ENCODE measurements around the gene NDUFS2. TPM values are rescaled to one million over a fixed set of nuclear protein-coding genes. Genes with fewer than 3 reads are reported as not detected.
A peak's percentile ranks its signal among the peaks of the same experiment; 100 is the strongest.

NDUFS2 gene
- total and polyA plus RNA-seq, 9 donors = 76.2 to 140 (median 105) TPM

DNA sequence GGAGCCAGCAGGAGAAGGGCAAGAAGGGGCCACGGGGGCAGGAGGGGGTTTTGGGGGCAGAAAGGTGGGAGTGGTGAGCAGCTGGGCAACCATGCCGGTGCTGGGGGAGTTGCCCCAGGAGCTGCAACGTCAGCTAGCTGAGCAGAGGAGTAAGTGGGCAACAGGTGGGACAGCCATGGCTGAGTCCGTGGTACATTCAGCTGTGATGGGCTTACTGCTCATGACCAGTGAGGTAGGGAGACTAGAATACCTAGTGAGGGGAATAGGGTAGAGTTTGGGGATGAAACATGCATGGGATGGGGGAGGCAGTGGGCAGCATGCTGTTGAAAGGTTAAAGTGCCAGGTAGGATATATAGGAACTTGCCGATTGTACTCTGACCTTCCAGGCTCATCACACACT lies 40.5 kb upstream of the NDUFS2 start:
- Histone ChIP-seq H3K4me3 (no peak overlapping the region), H3K4me1 (ENCODE audit: insufficient read depth) (peaks cover 10% of the 10 kb centered on the region), H3K27ac (no peak overlapping the region), H3K36me3 (no peaks in the 10 kb centered on the region), H3K27me3 (no peaks in the 10 kb centered on the region), H3K9me3 (no peaks in the 10 kb centered on the region)
- 59 to 72% (median 63%) methylated on average over 5 of the region's 5 CpGs for WGBS, 3 donors
- intact Hi-C loops (cut with DNase I) = no loop called here
- peak in 1 of 5 donors; percentile 11 for DNase-seq
- TF ChIP-seq, protein P1, sequence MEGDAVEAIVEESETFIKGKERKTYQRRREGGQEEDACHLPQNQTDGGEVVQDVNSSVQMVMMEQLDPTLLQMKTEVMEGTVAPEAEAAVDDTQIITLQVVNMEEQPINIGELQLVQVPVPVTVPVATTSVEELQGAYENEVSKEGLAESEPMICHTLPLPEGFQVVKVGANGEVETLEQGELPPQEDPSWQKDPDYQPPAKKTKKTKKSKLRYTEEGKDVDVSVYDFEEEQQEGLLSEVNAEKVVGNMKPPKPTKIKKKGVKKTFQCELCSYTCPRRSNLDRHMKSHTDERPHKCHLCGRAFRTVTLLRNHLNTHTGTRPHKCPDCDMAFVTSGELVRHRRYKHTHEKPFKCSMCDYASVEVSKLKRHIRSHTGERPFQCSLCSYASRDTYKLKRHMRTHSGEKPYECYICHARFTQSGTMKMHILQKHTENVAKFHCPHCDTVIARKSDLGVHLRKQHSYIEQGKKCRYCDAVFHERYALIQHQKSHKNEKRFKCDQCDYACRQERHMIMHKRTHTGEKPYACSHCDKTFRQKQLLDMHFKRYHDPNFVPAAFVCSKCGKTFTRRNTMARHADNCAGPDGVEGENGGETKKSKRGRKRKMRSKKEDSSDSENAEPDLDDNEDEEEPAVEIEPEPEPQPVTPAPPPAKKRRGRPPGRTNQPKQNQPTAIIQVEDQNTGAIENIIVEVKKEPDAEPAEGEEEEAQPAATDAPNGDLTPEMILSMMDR (IDR thresholded peaks at IDR 0.05) = no peak
- no peak for TF ChIP-seq POLR2A (IDR thresholded peaks at IDR 0.05)
- no peak for TF ChIP-seq EP300 (IDR thresholded peaks at IDR 0.05)

DNA sequence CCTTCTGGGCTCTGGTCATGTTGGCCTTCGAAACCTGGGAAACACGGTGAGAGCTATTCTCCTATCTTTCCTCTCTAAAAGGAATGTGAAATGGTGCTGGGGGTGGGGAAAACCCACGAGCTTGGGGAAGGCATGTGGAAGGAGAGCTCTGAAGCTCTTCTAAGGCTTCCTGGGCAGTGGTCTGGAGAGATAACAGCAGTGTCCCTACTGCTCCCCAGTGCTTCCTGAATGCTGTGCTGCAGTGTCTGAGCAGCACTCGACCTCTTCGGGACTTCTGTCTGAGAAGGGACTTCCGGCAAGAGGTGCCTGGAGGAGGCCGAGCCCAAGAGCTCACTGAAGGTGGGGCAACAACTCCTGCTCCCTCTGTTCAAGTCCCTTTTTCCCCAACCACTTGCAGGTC lies 40.1 kb upstream of the NDUFS2 start:
- Histone ChIP-seq H3K4me1 (ENCODE audit: insufficient read depth) (peaks cover 10% of the 10 kb centered on the region), H3K27ac (no peak overlapping the region), H3K36me3 (no peaks in the 10 kb centered on the region), H3K27me3 (no peaks in the 10 kb centered on the region), H3K4me3 (no peak overlapping the region), H3K9me3 (no peaks in the 10 kb centered on the region)
- peak in 1 of 5 donors; percentile 12 for DNase-seq
- intact Hi-C loops (cut with DNase I) = no loop called here
- WGBS, 3 donors = 66 to 71% (median 68%) methylated on average over 7 of the region's 7 CpGs
- TF ChIP-seq, protein P1 (IDR thresholded peaks at IDR 0.05) = no peak
- TF ChIP-seq POLR2A (IDR thresholded peaks at IDR 0.05) = no peak
- no peak for TF ChIP-seq EP300 (IDR thresholded peaks at IDR 0.05)

- H3K27ac ChIP-seq = no peak overlapping the region
- H3K4me3 ChIP-seq = no peak overlapping the region
- intact Hi-C loops (cut with DNase I) = no loop called here
- H3K36me3 ChIP-seq = no peaks in the 10 kb centered on the region
- H3K27me3 ChIP-seq = no peaks in the 10 kb centered on the region
- WGBS, 3 donors = 85 to 92% (median 86%) methylated on average over 10 of the region's 10 CpGs
- H3K4me1 ChIP-seq (ENCODE audit: insufficient read depth) = peaks cover 13% of the 10 kb centered on the region
- H3K9me3 ChIP-seq = no peaks in the 10 kb centered on the region
- TF ChIP-seq, protein P1 (IDR thresholded peaks at IDR 0.05) = no peak
- TF ChIP-seq POLR2A (IDR thresholded peaks at IDR 0.05) = no peak
- no peak for TF ChIP-seq EP300 (IDR thresholded peaks at IDR 0.05)
- peak in 1 of 5 donors; percentile 15 for DNase-seq
Measured at GRCh38 chr1:161162806-161163205, 39.4 kb upstream of the NDUFS2 start.

DNA sequence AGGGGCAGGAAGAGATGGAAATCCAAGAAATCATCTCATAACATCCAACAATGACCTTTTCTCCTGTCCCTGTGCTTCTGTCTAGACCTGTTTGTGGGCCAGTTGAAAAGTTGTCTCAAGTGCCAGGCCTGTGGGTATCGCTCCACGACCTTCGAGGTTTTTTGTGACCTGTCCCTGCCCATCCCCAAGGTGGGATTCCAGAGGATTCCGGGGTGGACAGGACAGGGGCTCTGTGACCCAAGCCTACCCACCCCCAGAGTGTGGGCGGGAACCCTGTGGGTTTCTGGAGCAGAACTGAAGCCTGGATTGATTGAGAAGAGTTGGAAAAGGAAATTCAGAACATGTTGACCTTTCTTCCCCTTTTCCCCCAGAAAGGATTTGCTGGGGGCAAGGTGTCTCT lies 38.4 kb upstream of the NDUFS2 start:
- DNase-seq = no peak
- WGBS, 3 donors = 82 to 83% (median 82%) methylated on average over 5 of the region's 5 CpGs
- Histone ChIP-seq H3K4me1 (ENCODE audit: insufficient read depth) (peaks cover 14% of the 10 kb centered on the region), H3K9me3 (no peaks in the 10 kb centered on the region), H3K27me3 (no peaks in the 10 kb centered on the region), H3K27ac (no peak overlapping the region), H3K36me3 (no peaks in the 10 kb centered on the region), H3K4me3 (no peak overlapping the region)
- intact Hi-C loops (cut with DNase I) = no loop called here
- TF ChIP-seq, protein P1 (IDR thresholded peaks at IDR 0.05) = no peak
- TF ChIP-seq POLR2A (IDR thresholded peaks at IDR 0.05) (no peak), EP300 (IDR thresholded peaks at IDR 0.05) (no peak)
